H9 (cell line): ENCODE results near the gene MTG2. TPM values are rescaled to one million over a fixed set of nuclear protein-coding genes. Genes with fewer than 3 reads are reported as not detected.

Experiments used
- DNase-seq: peaks from one replicate; pipeline ENCODE4 v3.0.0-alpha.2; 2017
- H2AFZ ChIP-seq: one replicate; pipeline ENCODE4 v1.6.1; 2013; ENCODE audit warnings: mild to moderate bottlenecking, low read length, control low read depth, moderate library complexity
- H2AK5ac ChIP-seq: 2 replicates; pipeline ENCODE4 v1.6.1; 2013; ENCODE audit warnings: low read length, control low read depth, mixed read lengths; ENCODE audit not compliant: insufficient read length
- H2BK120ac ChIP-seq: one replicate; pipeline ENCODE4 v1.6.1; 2013; ENCODE audit warnings: low read depth, mild to moderate bottlenecking, low read length, control low read depth, inconsistent platforms; ENCODE audit not compliant: poor library complexity, severe bottlenecking
- H2BK12ac ChIP-seq: 2 replicates; pipeline ENCODE4 v1.6.1; 2013; ENCODE audit warnings: low read length, control low read depth, mixed read lengths, low read depth; ENCODE audit not compliant: insufficient read length
- H2BK15ac ChIP-seq: 2 replicates; pipeline ENCODE4 v1.6.1; 2013; ENCODE audit warnings: low read depth, low read length, control low read depth
- H2BK20ac ChIP-seq: one replicate; pipeline ENCODE4 v1.6.1; 2013; ENCODE audit warnings: low read depth, mild to moderate bottlenecking, low read length, control low read depth, inconsistent platforms; ENCODE audit not compliant: poor library complexity, severe bottlenecking
- H2BK5ac ChIP-seq: 2 replicates; pipeline ENCODE4 v1.6.1; 2013; ENCODE audit warnings: low read length, control low read depth, mixed read lengths; ENCODE audit not compliant: insufficient read length
- H3K14ac ChIP-seq: 2 replicates; pipeline ENCODE4 v1.6.1; 2013; ENCODE audit warnings: low read length, control low read depth; ENCODE audit not compliant: insufficient read depth
- H3K18ac ChIP-seq: 2 replicates; pipeline ENCODE4 v1.6.1; 2013; ENCODE audit warnings: low read depth, mild to moderate bottlenecking, mixed read lengths, low read length, control low read depth; ENCODE audit not compliant: insufficient read length
- H3K23ac ChIP-seq: 2 replicates; pipeline ENCODE4 v1.6.1; 2013; ENCODE audit warnings: low read length, control low read depth, mixed read lengths, low read depth; ENCODE audit not compliant: insufficient read length
- H3K23me2 ChIP-seq: 2 replicates; pipeline ENCODE4 v1.6.1; 2013; ENCODE audit warnings: low read depth, mild to moderate bottlenecking, mixed read lengths, low read length, control low read depth; ENCODE audit not compliant: insufficient read length, poor library complexity, severe bottlenecking
- H3K27ac ChIP-seq: 2 replicates; pipeline ENCODE4 v1.5.1; 2013; ENCODE audit warnings: low read length, control low read depth, mixed read lengths, low read depth; ENCODE audit not compliant: insufficient read length
- H3K27me3 ChIP-seq: 2 replicates; pipeline ENCODE4 v1.6.1; 2013; ENCODE audit warnings: low read length, control low read depth, inconsistent platforms; ENCODE audit not compliant: insufficient read depth
- H3K4ac ChIP-seq: 2 replicates; pipeline ENCODE4 v1.6.1; 2013; ENCODE audit warnings: low read depth, mild to moderate bottlenecking, control low read depth, inconsistent platforms, low read length, moderate library complexity
- H3K4me1 ChIP-seq: 2 replicates; pipeline ENCODE4 v1.6.1; 2013; ENCODE audit warnings: low read length, control low read depth, inconsistent platforms; ENCODE audit not compliant: insufficient read depth
- H3K4me2 ChIP-seq: 2 replicates; pipeline ENCODE4 v1.6.1; 2013; ENCODE audit warnings: low read length, control low read depth, mixed read lengths; ENCODE audit not compliant: insufficient read length, insufficient read depth
- H3K56ac ChIP-seq: 2 replicates; pipeline ENCODE4 v1.6.1; 2013; ENCODE audit warnings: low read depth, mild to moderate bottlenecking, mixed read lengths, low read length, control low read depth; ENCODE audit not compliant: insufficient read length
- H3K79me1 ChIP-seq: 2 replicates; pipeline ENCODE4 v1.6.1; 2013; ENCODE audit warnings: low read depth, mild to moderate bottlenecking, moderate library complexity, low read length, control low read depth, inconsistent platforms; ENCODE audit not compliant: insufficient read depth, poor library complexity, severe bottlenecking
- H3K79me2 ChIP-seq: 2 replicates; pipeline ENCODE4 v1.6.1; 2013; ENCODE audit warnings: low read length, control low read depth, inconsistent platforms; ENCODE audit not compliant: insufficient read depth
- H3K9ac ChIP-seq: 2 replicates; pipeline ENCODE4 v1.6.1; 2013; ENCODE audit warnings: low read length, control low read depth, mixed read lengths; ENCODE audit not compliant: insufficient read length; ENCODE audit errors: extremely low read depth
- H3K9me3 ChIP-seq: one replicate; pipeline ENCODE4 v1.6.1; 2013; ENCODE audit warnings: low read depth, low read length, inconsistent platforms; ENCODE audit not compliant: control insufficient read depth
- H3T11ph ChIP-seq: one replicate; pipeline ENCODE4 v1.6.1; 2013; ENCODE audit warnings: mild to moderate bottlenecking, low read length, control low read depth, inconsistent platforms
- H4K20me1 ChIP-seq: one replicate; pipeline ENCODE4 v1.6.1; 2013; ENCODE audit not compliant: control insufficient read depth, insufficient read length, insufficient read depth
- H4K5ac ChIP-seq: 2 replicates; pipeline ENCODE4 v1.6.1; 2013; ENCODE audit warnings: low read depth, mild to moderate bottlenecking, mixed read lengths, low read length, control low read depth; ENCODE audit not compliant: insufficient read length
- H4K8ac ChIP-seq: replicated peaks from 2 replicates; pipeline ENCODE4 v1.6.1; 2013; ENCODE audit warnings: low read length, control low read depth, mixed read lengths, low read depth; ENCODE audit not compliant: insufficient read length
- H4K91ac ChIP-seq: 2 replicates; pipeline ENCODE4 v1.6.1; 2013; ENCODE audit warnings: low read depth, mild to moderate bottlenecking, moderate library complexity, mixed read lengths, low read length, control low read depth; ENCODE audit not compliant: insufficient read length
- H3K27ac Mint-ChIP-seq, 3 experiments: 2 replicates in 2 of 3; 3 replicates in 1 of 3; pipeline ENCODE4 v1.8.0; 2020 to 2021; ENCODE audit warnings: mixed read lengths in 3 of 3, mild to moderate bottlenecking in 1 of 3, moderate library complexity in 1 of 3
- H3K27me3 Mint-ChIP-seq: 2 replicates; pipeline ENCODE4 v1.8.0; 2021; ENCODE audit warnings: low read depth, mild to moderate bottlenecking, moderate library complexity, mixed read lengths
- H3K36me3 Mint-ChIP-seq, 3 experiments: 2 replicates in 2 of 3; 3 replicates in 1 of 3; pipeline ENCODE4 v1.8.0; 2020 to 2021; ENCODE audit warnings: low read depth in 3 of 3, mixed read lengths in 3 of 3; ENCODE audit not compliant: insufficient read depth in 1 of 3
- H3K4me1 Mint-ChIP-seq, 2 experiments: 2 replicates each; pipeline ENCODE4 v1.8.0; 2020; ENCODE audit warnings: mixed read lengths in 2 of 2
- H3K4me3 Mint-ChIP-seq, 2 experiments: 2 replicates in 1 of 2; 3 replicates in 1 of 2; pipeline ENCODE4 v1.8.0; 2020 to 2021; ENCODE audit warnings: mild to moderate bottlenecking in 2 of 2, mixed read lengths in 2 of 2, moderate library complexity in 1 of 2
- H3K9me3 Mint-ChIP-seq, 2 experiments: 2 replicates in 1 of 2; 3 replicates in 1 of 2; pipeline ENCODE4 v1.8.0; 2020; ENCODE audit warnings: mild to moderate bottlenecking in 2 of 2, mixed read lengths in 2 of 2, moderate library complexity in 1 of 2
- whole genome bisulfite sequencing: extraction: QIAGEN DNeasy Blood & Tissue Kit; methylation state at CpG from one replicate; pipeline ENCODE4 v1.1.7; 2013; ENCODE audit warnings: missing lambda C conversion rate, low lambda C conversion rate, mixed read lengths; ENCODE audit not compliant: insufficient read length; ENCODE audit errors: extremely low coverage; 5-methylcytosine and 5-hydroxymethylcytosine counted together
- total RNA-seq: library from RNA; stranded (reverse); gene quantifications from 2 replicates; pipeline ENCODE4 v1.2.1, GENCODE V29; 2021
- TF ChIP-seq, protein P1 (sequence below): fragments of 200-600 bp; sonication (generic); conservative IDR thresholded peaks from 3 replicates; pipeline ENCODE4 v1.8.0; 2021; ENCODE audit warnings: antibody characterized with exemption, mild to moderate bottlenecking

Gene MTG2
- total RNA-seq, 1 experiment from 2014 or later: 25.1 TPM

DNA sequence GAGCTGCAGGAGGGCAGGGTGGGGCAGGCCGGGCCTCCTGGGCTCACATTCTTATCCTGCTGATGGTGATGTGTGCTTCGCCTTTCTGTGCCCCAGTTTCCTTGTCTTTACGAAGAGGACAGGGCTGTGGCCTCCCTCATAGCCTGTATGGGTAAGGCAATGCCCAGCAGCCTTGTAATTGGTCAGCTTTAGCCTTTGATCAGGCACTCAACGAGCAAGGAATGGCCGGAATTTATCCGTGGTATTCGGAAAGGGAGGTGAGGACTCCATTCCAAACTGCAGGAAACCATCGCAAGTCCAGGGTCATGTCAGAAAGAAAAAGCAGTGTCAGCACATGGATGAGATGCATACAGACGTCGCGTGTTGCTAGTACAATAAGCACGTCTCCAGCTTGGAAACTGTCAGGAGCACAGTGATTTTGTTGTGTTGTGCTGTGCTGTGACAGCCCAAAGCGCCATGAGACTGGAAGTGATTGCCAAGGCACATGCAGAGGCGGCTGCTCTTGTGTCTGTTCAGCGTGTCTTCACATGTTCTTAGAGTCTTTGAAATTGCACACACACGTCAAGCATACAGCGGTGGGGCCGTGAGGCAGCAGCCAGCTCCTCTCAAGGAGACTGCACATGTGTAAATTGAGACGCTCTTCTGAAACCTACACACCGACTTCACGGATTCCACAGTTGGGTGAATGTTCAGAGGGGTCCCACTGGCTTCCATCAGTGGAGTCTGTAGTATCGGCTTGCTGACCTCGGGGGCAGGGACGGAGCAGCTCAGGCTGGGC is 33.1 kb upstream of the MTG2 start:
- H2BK20ac ChIP-seq: no peak overlapping the region
- Mint-ChIP-seq H3K4me1 (peaks cover 38 to 40% of the 10 kb centered on the region in 2 experiments), H3K27ac (peak overlapping the region; percentile 36 to 86 (median 65); a peak in 4 of 7 replicates), H3K36me3 (peaks cover 35 to 45% (median 36%) of the 10 kb centered on the region in 3 experiments), H3K9me3 (peaks cover 6% of the 10 kb centered on the region in 2 experiments; a peak in 2 of 5 replicates), H3K4me3 (peak overlapping the region in 1 of 2 experiments; percentile 33; a peak in 1 of 5 replicates), H3K27me3 (no peaks in the 10 kb centered on the region)
- H2BK120ac ChIP-seq: no peak overlapping the region
- H3K27ac ChIP-seq: no peak overlapping the region
- peaks cover 67% of the 10 kb centered on the region for H3K79me2 ChIP-seq
- H3K9ac ChIP-seq: no peak overlapping the region
- H3K23ac ChIP-seq: no peak overlapping the region
- no peaks in the 10 kb centered on the region for H4K20me1 ChIP-seq
- TF ChIP-seq, protein P1, sequence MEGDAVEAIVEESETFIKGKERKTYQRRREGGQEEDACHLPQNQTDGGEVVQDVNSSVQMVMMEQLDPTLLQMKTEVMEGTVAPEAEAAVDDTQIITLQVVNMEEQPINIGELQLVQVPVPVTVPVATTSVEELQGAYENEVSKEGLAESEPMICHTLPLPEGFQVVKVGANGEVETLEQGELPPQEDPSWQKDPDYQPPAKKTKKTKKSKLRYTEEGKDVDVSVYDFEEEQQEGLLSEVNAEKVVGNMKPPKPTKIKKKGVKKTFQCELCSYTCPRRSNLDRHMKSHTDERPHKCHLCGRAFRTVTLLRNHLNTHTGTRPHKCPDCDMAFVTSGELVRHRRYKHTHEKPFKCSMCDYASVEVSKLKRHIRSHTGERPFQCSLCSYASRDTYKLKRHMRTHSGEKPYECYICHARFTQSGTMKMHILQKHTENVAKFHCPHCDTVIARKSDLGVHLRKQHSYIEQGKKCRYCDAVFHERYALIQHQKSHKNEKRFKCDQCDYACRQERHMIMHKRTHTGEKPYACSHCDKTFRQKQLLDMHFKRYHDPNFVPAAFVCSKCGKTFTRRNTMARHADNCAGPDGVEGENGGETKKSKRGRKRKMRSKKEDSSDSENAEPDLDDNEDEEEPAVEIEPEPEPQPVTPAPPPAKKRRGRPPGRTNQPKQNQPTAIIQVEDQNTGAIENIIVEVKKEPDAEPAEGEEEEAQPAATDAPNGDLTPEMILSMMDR: no peak
- H4K91ac ChIP-seq: no peak overlapping the region
- H2AFZ ChIP-seq: no peak overlapping the region
- H3K4me2 ChIP-seq: no peak overlapping the region
- peaks cover 19% of the 10 kb centered on the region for H3K79me1 ChIP-seq
- H3K4ac ChIP-seq: no peak overlapping the region
- peaks cover 9% of the 10 kb centered on the region; the same call in 1 of the 2 replicates for H3K4me1 ChIP-seq
- no peak overlapping the region for H2BK15ac ChIP-seq
- no peak overlapping the region for H3K56ac ChIP-seq
- H4K8ac ChIP-seq: no peak overlapping the region
- H3K23me2 ChIP-seq: no peaks in the 10 kb centered on the region
- no peak overlapping the region for H2AK5ac ChIP-seq
- H2BK12ac ChIP-seq: no peak overlapping the region
- no peaks in the 10 kb centered on the region for H3K27me3 ChIP-seq
- DNase-seq: peak; percentile 62
- WGBS: no CpG with 5 or more reads among the region's 24 CpGs
- peak overlapping the region; percentile 60; the same call in 1 of the 2 replicates for H3K14ac ChIP-seq
- no peaks in the 10 kb centered on the region for H3K9me3 ChIP-seq
- H4K5ac ChIP-seq: no peak overlapping the region
- no peak overlapping the region for H3T11ph ChIP-seq
- no peak overlapping the region for H3K18ac ChIP-seq
- H2BK5ac ChIP-seq: no peak overlapping the region
